NOMO-1 treated with DMSO at 0.1 percent for 48 hours (cell line): ENCODE measurements around the gene IL12RB2.

ENCODE experiments used
- DNase-seq: peaks from one replicate; lab custom pipeline; 2025; ENCODE audit not compliant: unreplicated experiment; lab: John Stamatoyannopoulos, UW

Gene IL12RB2

GRCh38 chr1:67346982-67347381 lies 39.3 kb downstream of the IL12RB2 start:
- DNase-seq: no peak

GRCh38 chr1:67347688-67348472 lies 40.2 kb downstream of the IL12RB2 start:
- peak; percentile 12 for DNase-seq

DNA sequence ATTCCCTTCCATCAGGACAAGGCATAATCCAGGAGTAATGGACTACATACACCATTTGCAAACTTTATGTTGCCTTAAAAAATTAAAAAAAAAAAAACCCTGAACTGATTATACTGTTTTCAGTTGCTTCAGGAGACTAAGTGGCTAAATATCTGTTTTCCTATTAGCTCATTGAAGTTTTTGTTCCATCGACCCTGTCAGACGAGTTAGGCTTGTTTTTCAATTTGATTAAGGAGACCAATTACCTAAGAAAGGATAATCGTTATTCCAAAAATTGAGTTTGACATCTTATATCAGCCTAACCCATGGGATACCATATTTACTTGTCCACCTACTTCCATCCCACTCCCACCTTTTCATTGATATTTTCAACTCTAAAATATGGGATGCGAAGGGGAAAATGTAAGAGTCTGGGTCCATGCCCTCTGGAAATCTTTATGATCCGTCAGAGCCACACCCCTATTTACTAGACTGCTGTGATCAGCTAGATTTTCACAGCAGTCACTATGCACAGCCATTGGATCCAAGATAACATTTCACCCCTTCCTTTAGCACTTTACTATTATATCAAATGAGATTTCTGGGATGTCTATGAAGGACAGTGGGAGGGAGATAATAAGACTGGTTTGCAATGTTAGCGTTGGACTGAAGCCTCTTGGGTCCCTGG lies 41.0 kb downstream of the IL12RB2 start:
- DNase-seq: no peak

DNA sequence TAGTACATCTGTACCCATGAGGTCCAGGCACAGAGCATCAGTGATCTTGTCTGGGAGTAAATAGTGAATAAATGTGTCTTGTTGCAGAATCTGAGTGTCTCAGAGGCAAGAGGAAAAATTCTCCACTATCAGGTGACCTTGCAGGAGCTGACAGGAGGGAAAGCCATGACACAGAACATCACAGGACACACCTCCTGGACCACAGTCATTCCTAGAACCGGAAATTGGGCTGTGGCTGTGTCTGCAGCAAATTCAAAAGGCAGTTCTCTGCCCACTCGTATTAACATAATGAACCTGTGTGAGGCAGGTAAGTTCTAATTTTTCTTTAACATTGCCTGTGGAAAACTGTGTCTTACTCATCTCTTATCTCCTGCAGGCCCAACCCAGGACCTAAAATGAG lies 43.1 kb downstream of the IL12RB2 start:
- no peak for DNase-seq

DNA sequence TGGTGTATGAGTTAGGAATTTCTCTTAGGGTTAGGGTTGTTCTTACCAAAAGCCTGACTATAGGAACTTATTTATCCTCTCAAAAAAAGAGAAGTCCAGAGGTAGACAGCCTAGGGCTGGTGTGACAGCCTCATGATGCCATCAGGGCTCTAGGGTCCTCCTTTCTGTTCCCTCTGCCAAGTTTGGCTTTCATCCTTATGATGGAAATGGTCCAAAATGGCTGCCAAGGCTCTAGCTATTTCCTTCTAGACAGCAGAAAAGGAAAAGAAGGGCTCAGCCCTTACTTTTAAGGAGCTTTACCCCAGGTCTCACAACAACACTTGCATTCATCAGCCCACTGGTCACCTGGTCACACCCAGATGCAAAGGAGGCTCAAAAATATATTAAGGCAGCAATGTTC lies 44.5 kb downstream of the IL12RB2 start:
- no peak for DNase-seq

DNA sequence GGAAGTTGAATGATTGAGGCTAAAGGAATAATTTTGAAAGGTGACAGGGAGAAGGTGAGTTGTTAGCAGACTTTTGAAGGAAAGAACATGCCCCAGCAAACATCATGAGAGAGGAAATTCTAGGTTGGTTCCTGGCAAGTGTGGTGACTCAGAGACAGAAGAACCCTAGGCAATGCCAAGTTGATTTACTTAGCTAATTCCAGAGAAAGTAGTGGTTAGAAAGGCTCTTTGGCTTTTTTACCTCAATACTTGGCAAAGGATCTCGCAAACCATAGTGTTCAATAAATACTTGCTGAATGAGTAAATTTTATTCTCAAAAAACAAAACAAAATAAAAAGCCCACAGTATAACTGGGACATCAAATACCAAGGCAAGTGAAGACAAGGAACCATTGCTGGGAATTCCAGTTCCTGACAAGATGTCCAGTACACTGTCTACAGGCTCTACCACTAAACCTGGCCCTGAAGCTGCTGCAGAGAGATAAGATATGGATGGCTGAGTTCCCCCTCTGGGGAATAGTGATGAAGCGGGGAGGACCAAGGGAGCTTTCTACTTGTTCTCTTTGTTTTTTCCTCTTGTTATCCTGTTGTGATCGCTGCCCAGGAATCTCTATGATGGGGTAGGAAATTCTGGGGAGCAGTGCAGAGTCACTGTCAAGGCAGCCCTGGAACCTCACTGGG lies 48.2 kb downstream of the IL12RB2 start:
- DNase-seq: no peak

DNA sequence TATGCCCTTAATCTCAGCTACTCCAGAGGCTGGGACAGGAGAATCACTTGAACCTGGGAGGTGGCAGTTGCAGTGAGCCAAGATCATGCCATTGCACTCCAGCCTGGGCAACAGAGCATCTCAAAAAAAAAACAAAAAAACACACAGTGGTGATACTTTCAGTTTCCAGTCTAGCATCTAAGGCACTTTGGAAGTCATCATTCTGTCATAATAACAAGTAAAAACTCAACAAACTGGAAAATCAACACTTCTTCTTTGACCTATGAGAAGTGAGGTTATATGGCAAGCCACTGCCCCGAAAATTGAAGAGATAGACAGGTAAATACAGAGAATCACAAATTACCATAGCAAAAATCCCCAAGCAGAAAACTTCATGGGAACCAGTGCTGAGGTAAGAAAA lies 51.9 kb downstream of the IL12RB2 start:
- no peak for DNase-seq

GRCh38 chr1:67361641-67362040 lies 54.0 kb downstream of the IL12RB2 start:
- DNase-seq: no peak

DNA sequence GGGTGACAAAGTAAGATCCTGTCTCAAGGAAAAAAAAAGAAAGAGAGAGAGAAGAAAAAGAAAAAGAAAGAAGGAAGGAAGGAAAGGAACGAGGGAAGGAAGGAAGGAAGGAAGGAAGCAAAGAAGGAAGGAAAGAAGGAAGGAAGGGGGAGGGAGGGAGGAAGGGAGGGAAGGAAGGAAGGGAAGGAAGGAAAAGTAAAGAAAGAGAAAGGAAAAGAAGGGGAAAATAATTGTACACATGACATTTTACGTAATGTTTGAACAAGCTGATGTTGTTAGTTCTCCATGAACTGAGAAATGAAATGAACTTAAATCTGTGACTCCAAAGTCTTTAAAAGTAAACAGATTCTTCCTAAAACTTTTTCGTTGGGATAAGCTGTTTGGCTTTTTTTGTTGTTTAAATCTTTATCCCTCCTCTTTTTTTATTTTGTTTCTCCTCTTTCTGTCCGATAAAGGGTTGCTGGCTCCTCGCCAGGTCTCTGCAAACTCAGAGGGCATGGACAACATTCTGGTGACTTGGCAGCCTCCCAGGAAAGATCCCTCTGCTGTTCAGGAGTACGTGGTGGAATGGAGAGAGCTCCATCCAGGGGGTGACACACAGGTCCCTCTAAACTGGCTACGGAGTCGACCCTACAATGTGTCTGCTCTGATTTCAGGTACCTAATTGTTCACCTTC lies 59.8 kb downstream of the IL12RB2 start:
- no peak for DNase-seq

- no peak for DNase-seq
These were observed 60.4 kb downstream of the IL12RB2 start for GRCh38 chr1:67368046-67368514.

DNA sequence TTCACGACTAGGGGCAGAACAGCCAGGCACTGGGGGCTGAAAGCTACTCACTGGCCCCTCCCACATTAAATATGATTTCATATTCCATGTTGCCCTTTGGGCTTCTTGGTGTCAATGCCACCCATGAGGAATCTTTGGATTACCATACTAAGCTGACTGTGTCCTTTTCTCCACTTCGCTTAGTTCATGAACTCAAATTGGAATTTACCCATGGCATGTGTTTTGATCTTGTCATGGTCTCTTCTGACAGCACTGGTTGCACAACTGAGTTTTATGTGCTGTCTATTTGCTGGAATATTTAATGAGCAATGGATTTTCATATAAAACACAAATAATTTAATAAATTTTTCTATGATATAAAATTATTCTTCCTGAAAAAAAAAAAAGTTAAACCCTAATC lies 63.4 kb downstream of the IL12RB2 start:
- DNase-seq: no peak

GRCh38 chr1:67371681-67372080 lies 64.0 kb downstream of the IL12RB2 start:
- DNase-seq: no peak

DNA sequence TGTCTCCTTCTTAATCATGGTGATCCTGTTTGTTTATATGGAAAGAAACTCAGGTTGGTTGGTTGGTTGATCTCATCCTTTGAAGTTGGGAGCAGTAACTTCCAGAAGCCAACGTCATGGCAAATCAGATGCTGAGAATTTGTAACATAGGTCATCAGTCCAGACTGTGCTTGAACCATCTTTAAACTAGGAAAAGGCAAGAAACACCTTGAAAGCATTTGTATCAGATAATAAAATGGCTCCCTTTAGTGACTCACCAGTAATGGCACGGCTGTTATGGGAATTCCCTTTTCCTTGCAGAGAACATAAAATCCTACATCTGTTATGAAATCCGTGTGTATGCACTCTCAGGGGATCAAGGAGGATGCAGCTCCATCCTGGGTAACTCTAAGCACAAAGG lies 64.5 kb downstream of the IL12RB2 start:
- no peak for DNase-seq

DNA sequence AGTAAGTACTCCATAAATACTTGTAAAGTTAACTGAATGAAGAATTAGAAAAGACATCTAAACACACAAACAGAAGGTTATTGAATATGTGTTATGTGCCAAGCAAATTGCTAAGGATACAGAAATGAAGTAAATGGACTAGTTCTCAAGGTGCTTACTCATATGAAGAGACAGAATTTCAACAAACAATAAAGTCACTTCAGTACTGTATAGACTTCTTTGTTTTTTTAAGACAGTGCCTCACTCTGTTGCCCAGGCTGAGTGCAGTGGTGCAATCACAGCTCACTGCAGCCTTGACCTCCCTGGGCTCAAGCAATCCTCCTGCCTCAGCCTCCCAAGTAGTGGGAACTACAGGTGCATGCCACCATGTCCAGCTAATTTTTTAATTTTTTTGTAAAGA lies 65.2 kb downstream of the IL12RB2 start:
- no peak for DNase-seq

DNA sequence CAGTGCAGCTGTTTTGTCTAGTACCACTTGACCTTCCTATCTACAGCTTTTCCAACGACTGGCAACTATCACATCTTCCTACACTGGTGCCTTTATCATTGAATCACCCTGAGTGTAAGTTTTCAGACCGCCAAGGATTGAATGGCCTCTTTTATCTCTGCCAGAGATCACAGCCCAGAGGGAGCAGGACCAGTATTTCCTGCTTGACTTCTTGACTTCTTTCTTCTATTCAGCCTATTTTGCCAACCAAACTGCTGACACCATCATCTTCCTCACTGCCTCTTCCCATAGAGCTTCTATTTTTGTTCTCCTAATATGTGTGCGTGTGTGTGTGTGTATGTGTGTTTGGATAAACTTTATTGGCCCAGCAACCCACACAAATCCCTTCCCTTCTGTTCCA lies 68.7 kb downstream of the IL12RB2 start:
- no peak for DNase-seq

GRCh38 chr1:67377253-67377652 lies 69.6 kb downstream of the IL12RB2 start:
- DNase-seq: no peak

DNA sequence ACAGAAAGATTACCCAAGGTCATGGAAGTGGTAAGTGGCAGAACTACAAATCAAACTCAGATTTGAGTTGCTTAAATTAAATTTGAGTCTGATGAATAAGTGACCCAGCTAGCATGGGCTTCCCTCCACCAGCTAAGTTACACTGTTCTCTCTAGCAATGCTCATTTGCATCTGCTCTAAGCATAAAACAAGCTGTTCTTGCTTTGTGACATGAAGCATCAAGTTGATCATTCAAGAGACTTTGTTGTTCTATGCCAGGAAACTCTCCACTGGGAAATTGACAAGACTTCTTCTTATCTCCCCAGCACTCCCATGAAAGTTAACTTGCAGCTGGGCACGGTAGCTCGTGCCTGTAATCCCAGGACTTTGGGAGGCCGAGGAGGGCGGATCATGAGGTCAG lies 73.5 kb downstream of the IL12RB2 start:
- DNase-seq: no peak

DNA sequence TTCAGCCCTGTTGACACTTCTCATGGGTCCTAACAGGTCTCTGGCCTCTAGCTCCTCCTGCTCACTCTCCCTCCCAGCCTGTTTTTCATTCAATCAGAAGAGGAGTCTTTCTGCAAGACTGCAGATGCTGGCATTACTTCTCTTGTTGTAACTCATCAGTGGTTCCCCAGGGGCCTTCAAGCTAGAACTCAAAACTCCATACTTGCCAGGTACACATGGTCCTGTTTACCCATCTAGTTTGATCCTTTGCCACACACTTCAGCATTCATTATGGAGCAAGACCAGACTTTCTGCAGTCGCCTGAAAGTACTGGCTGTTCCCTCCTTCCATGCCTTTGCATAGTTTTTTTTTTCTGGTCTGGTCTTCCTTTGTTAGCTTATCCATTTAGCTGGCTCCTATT lies 74.6 kb downstream of the IL12RB2 start:
- no peak for DNase-seq

GRCh38 chr1:67383999-67384638 lies 76.4 kb downstream of the IL12RB2 start:
- DNase-seq: no peak

DNA sequence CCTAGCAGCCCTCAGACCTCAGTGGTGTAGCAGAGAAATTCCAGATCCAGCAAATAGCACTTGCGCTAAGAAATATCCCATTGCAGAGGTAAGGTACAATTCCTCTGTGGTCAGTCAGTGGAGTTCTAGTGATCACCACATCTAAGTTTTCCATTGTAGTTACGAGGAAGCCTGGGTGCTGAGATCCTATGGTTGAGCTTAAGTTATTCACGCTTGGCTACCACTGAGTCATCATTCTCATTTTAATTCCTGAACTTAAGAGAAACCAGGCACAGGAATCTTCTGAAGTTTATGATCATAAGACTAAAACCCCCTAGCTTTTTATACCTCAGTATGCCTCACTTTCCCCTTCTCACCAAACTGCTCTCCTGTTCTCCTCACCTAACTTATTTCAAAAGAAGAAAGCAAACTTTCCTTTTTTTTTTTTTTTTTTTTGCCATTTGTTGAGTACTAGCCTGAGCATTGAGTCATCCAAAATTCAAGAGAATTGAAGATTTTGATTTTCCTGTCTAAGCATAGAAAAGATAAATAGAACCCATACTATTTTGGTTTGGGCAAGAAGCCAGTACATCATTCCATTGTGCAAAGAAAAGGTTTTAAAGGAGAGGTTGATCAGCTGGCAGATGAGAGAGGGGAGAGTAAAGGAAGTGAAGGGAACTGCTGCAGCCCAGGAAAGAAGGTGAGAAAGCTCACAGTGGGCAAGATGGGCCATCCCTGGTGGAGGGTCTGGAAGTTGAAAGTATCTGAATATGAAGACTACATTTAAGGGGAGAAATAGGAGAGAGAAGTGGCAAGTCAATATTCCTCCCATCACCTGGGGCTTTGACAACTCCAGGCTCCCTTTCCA lies 82.6 kb downstream of the IL12RB2 start:
- DNase-seq: no peak
